NT2/D1 (cell line): ENCODE data around the gene LDLRAD3.

Experiments used
- YY1 ChIP-seq: IDR thresholded peaks from 2 replicates; pipeline ENCODE4 v1.6.1; 2011; ENCODE audit not compliant: insufficient read length, insufficient read depth
- ZNF274 ChIP-seq: IDR thresholded peaks from 2 replicates; pipeline ENCODE4 v1.6.1; 2011; ENCODE audit warnings: mild to moderate bottlenecking, low read depth, low read length

GRCh38 chr11:35916270-35916669 lies 27.6 kb upstream of the LDLRAD3 start:
- TF ChIP-seq ZNF274 (no peak), YY1 (no peak)
